ENCODE measurements around the gene AGR2. TPM values are rescaled to one million over a fixed set of nuclear protein-coding genes. Genes with fewer than 3 reads are reported as not detected.

AGR2 gene
- total RNA-seq, 1 donor from 2014 or later, result not detected

- no peak overlapping the region for H3K27ac ChIP-seq
- no peaks in the 10 kb centered on the region for H3K36me3 ChIP-seq
- TF ChIP-seq CTCF (IDR thresholded peaks at IDR 0.05), result no peak
- no peaks in the 10 kb centered on the region for H3K9me3 ChIP-seq
- H3K4me1 ChIP-seq, result no peaks in the 10 kb centered on the region
- H3K4me3 ChIP-seq, result no peak overlapping the region
- DNase-seq (ENCODE audit: low spot score in 2 of 2), result no peak
- intact Hi-C loops (cut with DNase I), result no loop called here
- no peaks in the 10 kb centered on the region for H3K27me3 ChIP-seq
Measured at GRCh38 chr7:16747102-16747501, 57.7 kb downstream of the AGR2 start.

GRCh38 chr7:16745645-16746044, 59.2 kb downstream of the AGR2 start:
- no peak for DNase-seq (ENCODE audit: low spot score in 2 of 2)
- H3K27ac ChIP-seq, result no peak overlapping the region
- no peak for TF ChIP-seq CTCF (IDR thresholded peaks at IDR 0.05)
- H3K4me3 ChIP-seq, result no peak overlapping the region
- intact Hi-C loops (cut with DNase I), result no loop called here
- no peaks in the 10 kb centered on the region for H3K36me3 ChIP-seq
- H3K9me3 ChIP-seq, result no peaks in the 10 kb centered on the region
- no peaks in the 10 kb centered on the region for H3K4me1 ChIP-seq
- H3K27me3 ChIP-seq, result no peaks in the 10 kb centered on the region

GRCh38 chr7:16744518-16745250, 60.1 kb downstream of the AGR2 start:
- H3K27ac ChIP-seq, result no peak overlapping the region
- no peaks in the 10 kb centered on the region for H3K4me1 ChIP-seq
- no peaks in the 10 kb centered on the region for H3K36me3 ChIP-seq
- no peaks in the 10 kb centered on the region for H3K9me3 ChIP-seq
- H3K27me3 ChIP-seq, result no peaks in the 10 kb centered on the region
- intact Hi-C loops (cut with DNase I), result no loop called here
- H3K4me3 ChIP-seq, result no peak overlapping the region
- DNase-seq (ENCODE audit: low spot score in 2 of 2), result no peak
- TF ChIP-seq CTCF (IDR thresholded peaks at IDR 0.05), result no peak

- intact Hi-C loops (cut with DNase I), result no loop called here
- Histone ChIP-seq H3K27ac (no peak overlapping the region), H3K9me3 (no peaks in the 10 kb centered on the region), H3K4me3 (no peak overlapping the region), H3K27me3 (no peaks in the 10 kb centered on the region), H3K36me3 (no peaks in the 10 kb centered on the region), H3K4me1 (no peaks in the 10 kb centered on the region)
- no peak for TF ChIP-seq CTCF (IDR thresholded peaks at IDR 0.05)
- no peak for DNase-seq (ENCODE audit: low spot score in 2 of 2)
Measured at GRCh38 chr7:16743236-16743635, 61.6 kb downstream of the AGR2 start.

GRCh38 chr7:16742547-16742946, 62.3 kb downstream of the AGR2 start:
- Histone ChIP-seq H3K27ac (no peak overlapping the region), H3K4me3 (no peak overlapping the region), H3K9me3 (no peaks in the 10 kb centered on the region), H3K27me3 (no peaks in the 10 kb centered on the region), H3K36me3 (no peaks in the 10 kb centered on the region), H3K4me1 (no peaks in the 10 kb centered on the region)
- intact Hi-C loops (cut with DNase I), result no loop called here
- no peak for DNase-seq (ENCODE audit: low spot score in 2 of 2)
- TF ChIP-seq CTCF (IDR thresholded peaks at IDR 0.05), result no peak

Other genes starting within 250 kb of the AGR2 start
- 11.2 TPM for gene ANKMY2, start 159.2 kb downstream of the AGR2 start, total RNA-seq
- 18.0 TPM for gene BZW2, start 158.8 kb downstream of the AGR2 start, total RNA-seq
- 4.4 TPM for gene TSPAN13, start 51.2 kb downstream of the AGR2 start, total RNA-seq
- not detected for gene AGR3, start 77.0 kb upstream of the AGR2 start, total RNA-seq

Data from ascending aorta (tissue), 2 donors.